ENCODE results near the gene CPVL. TPM values are rescaled to one million over a fixed set of nuclear protein-coding genes. Genes with fewer than 3 reads are reported as not detected.

The CPVL gene
- total RNA-seq, 1 experiment from 2014 or later: 62.7 TPM

DNA sequence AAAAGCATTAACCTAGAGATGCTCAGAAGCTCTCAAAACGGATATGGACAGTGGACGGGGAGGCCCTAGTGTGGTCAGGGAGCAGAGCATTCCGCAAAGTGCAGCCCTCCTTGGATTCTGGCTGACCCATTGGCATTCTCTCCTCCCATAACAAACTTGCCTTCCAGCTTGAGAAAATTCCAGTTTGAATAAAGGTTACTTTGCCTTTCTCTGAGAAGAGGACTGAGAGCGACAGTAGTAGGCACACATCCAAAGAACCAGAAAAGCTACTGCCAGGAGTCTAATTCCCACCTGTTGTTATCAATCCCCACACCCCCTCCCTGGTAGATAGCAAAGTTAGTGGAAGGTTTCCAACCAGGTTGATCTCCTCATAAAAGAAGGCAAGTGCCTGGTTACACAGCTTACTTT, 103.5 kb downstream of the CPVL start:
- Mint-ChIP-seq H3K27me3 (ENCODE audit: unreplicated experiment) (no peaks in the 10 kb centered on the region), H3K4me1 (ENCODE audit: low read depth, unreplicated experiment) (peaks cover 19% of the 10 kb centered on the region), H3K27ac (ENCODE audit: unreplicated experiment) (no peak overlapping the region), H3K9me3 (ENCODE audit: low read depth, unreplicated experiment) (no peaks in the 10 kb centered on the region), H3K4me3 (ENCODE audit: low read depth, unreplicated experiment) (no peak overlapping the region), H3K36me3 (ENCODE audit: insufficient read depth, unreplicated experiment) (no peaks in the 10 kb centered on the region)
- BruUV-seq (replicated peaks): no TSS peak
- intact Hi-C loops (cut with micrococcal nuclease; ENCODE audit: unreplicated experiment): no loop called here
- DNase-seq: no peak
- TF ChIP-seq, protein P1, sequence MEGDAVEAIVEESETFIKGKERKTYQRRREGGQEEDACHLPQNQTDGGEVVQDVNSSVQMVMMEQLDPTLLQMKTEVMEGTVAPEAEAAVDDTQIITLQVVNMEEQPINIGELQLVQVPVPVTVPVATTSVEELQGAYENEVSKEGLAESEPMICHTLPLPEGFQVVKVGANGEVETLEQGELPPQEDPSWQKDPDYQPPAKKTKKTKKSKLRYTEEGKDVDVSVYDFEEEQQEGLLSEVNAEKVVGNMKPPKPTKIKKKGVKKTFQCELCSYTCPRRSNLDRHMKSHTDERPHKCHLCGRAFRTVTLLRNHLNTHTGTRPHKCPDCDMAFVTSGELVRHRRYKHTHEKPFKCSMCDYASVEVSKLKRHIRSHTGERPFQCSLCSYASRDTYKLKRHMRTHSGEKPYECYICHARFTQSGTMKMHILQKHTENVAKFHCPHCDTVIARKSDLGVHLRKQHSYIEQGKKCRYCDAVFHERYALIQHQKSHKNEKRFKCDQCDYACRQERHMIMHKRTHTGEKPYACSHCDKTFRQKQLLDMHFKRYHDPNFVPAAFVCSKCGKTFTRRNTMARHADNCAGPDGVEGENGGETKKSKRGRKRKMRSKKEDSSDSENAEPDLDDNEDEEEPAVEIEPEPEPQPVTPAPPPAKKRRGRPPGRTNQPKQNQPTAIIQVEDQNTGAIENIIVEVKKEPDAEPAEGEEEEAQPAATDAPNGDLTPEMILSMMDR (IDR thresholded peaks at IDR 0.05; ENCODE audit: unreplicated experiment): no peak
- CTCF ChIA-PET: interaction anchor here (0.9 kb wide), 1 partner anchor 9 kb away, joined by 4 read pairs; no protein-coding TSS in a partner anchor

DNA sequence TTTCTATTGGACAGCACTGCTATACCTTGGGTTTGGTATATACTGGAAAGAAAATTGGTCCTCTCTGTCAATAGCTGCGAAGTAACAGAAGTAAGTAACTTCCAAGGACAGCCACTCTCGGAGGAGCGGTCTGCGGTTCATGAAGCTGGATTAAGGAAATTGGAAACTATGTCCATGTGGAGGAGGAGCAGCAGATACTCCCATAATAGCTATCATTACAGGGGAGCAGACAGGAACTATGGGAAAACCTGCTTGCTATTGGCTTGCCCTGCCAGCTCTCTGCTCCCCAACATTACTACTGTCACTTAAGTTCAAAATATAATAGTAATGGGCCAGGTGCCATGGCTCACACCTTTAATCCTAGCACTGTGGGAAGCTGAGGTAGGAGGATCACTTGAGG, 104.3 kb downstream of the CPVL start:
- no TSS peak for BruUV-seq (replicated peaks)
- TF ChIP-seq, protein P1 (IDR thresholded peaks at IDR 0.05; ENCODE audit: unreplicated experiment): no peak
- no peak overlapping the region for H3K27ac Mint-ChIP-seq (ENCODE audit: unreplicated experiment)
- no peaks in the 10 kb centered on the region for H3K36me3 Mint-ChIP-seq (ENCODE audit: insufficient read depth, unreplicated experiment)
- no peak for DNase-seq
- H3K4me1 Mint-ChIP-seq (ENCODE audit: low read depth, unreplicated experiment): peaks cover 24% of the 10 kb centered on the region
- intact Hi-C loops (cut with micrococcal nuclease; ENCODE audit: unreplicated experiment): no loop called here
- no peak overlapping the region for H3K4me3 Mint-ChIP-seq (ENCODE audit: low read depth, unreplicated experiment)
- no peaks in the 10 kb centered on the region for H3K9me3 Mint-ChIP-seq (ENCODE audit: low read depth, unreplicated experiment)
- H3K27me3 Mint-ChIP-seq (ENCODE audit: unreplicated experiment): no peaks in the 10 kb centered on the region
- CTCF ChIA-PET: interaction anchor here (0.9 kb wide), 1 partner anchor 8 kb away, joined by 4 read pairs; no protein-coding TSS in a partner anchor

DNA sequence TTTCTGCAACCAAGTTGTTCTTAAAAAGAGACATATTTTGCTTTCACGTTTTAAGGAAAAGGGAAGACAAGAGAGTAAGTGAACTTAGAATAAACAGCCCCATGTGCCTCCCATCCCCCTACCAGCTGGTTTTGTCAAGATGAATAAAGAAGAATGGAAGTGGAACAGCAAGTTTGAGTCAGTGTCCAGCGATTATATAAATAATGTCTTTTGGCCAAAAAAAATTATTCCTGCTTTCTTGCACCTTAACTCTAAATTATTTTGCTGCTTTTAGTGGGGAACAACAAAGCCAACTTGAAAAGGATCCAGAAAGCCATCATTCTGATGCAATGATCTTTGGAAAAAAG, 105.8 kb downstream of the CPVL start:
- CTCF ChIA-PET: interaction anchor here (0.7 kb wide), 1 partner anchor 28 kb away, joined by 3 read pairs; no protein-coding TSS in a partner anchor
- Mint-ChIP-seq H3K9me3 (ENCODE audit: low read depth, unreplicated experiment) (no peaks in the 10 kb centered on the region), H3K36me3 (ENCODE audit: insufficient read depth, unreplicated experiment) (no peaks in the 10 kb centered on the region), H3K27ac (ENCODE audit: unreplicated experiment) (no peak overlapping the region), H3K4me1 (ENCODE audit: low read depth, unreplicated experiment) (peaks cover 32% of the 10 kb centered on the region), H3K4me3 (ENCODE audit: low read depth, unreplicated experiment) (no peak overlapping the region), H3K27me3 (ENCODE audit: unreplicated experiment) (no peaks in the 10 kb centered on the region)
- intact Hi-C loops (cut with micrococcal nuclease; ENCODE audit: unreplicated experiment): no loop called here
- TF ChIP-seq, protein P1 (IDR thresholded peaks at IDR 0.05; ENCODE audit: unreplicated experiment): no peak
- no TSS peak for BruUV-seq (replicated peaks)
- DNase-seq: no peak

DNA sequence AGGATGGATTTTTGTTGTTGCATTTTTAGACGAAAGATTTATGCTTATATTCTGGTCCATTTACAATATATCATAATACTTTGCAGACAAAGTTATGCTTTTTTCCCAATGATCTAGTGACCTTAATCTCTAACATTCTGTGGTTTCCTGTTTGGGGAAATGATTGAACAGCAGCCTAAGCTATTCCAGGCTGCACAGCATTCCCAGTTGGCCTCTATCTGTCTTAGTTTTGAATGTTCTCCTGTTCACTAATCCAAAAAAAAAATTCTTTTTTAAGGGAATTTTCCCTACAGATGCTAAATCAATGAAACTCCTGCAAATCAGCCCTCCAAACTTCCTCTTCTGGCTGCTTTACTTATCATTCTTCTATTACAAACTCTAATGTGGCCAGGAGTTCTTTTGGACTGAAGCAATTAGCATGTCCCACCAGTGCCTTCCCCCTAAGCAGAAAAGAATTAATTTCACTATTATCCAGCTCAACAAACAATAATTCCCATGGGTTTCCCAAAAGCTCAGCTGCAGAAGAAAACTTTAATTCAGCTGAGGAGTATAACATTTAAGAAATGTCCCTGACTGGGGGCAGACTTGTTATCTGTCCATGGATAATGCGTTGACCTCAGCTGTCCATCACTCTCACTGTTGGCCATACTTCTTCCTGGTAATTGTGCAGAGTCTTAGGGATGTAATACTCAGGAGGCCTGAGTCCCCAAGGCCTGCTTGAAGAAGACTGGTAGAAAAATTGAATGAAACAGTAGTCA, 106.3 kb downstream of the CPVL start:
- no peaks in the 10 kb centered on the region for H3K9me3 Mint-ChIP-seq (ENCODE audit: low read depth, unreplicated experiment)
- CTCF ChIA-PET: interaction anchor here (0.7 to 0.9 kb wide), 2 partner anchors 27 to 84 kb away, joined by 3 to 4 read pairs; no protein-coding TSS in a partner anchor
- H3K27ac Mint-ChIP-seq (ENCODE audit: unreplicated experiment): no peak overlapping the region
- no peaks in the 10 kb centered on the region for H3K36me3 Mint-ChIP-seq (ENCODE audit: insufficient read depth, unreplicated experiment)
- intact Hi-C loops (cut with micrococcal nuclease; ENCODE audit: unreplicated experiment): no loop called here
- no peaks in the 10 kb centered on the region for H3K27me3 Mint-ChIP-seq (ENCODE audit: unreplicated experiment)
- TF ChIP-seq, protein P1 (IDR thresholded peaks at IDR 0.05; ENCODE audit: unreplicated experiment): no peak
- DNase-seq: no peak
- H3K4me3 Mint-ChIP-seq (ENCODE audit: low read depth, unreplicated experiment): no peak overlapping the region
- peaks cover 37% of the 10 kb centered on the region for H3K4me1 Mint-ChIP-seq (ENCODE audit: low read depth, unreplicated experiment)
- no TSS peak for BruUV-seq (replicated peaks)

All from Calu3 (cell line).